HG03565 (cell line): ENCODE data around the gene UCN2.
A peak's percentile ranks its signal among the peaks of the same experiment; 100 is the strongest.
"Not testable (repeated sequence)": the region's sequence is repeated elsewhere in the genome, so short reads cannot be mapped to it uniquely, and the experiment has no call there.

Experiments used
- ATAC-seq: cut with Tn5 transposase; IDR thresholded peaks from one replicate; pipeline ENCODE4 v1.9.1; 2021; ENCODE audit warnings: mild to moderate bottlenecking, moderate library complexity; ENCODE audit not compliant: unreplicated experiment

Gene UCN2

DNA sequence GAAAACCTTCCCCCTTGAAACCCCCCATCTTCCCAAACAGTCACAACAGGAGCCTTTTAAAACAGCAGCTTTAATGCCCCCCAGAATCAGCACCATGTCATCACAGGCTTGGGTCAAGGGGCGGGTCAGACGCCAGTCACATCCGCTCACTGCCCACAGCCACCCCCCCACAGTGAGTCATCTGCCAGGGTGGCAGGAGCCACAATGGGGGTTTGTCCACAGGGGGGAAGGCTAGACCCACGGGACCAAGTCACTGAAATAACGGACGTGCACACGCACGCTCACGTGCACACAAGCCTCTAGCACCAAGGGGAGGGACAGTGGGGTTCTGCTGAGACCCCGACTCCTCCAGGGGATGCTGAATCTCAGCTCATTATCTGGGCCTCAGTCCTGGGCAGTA lies 441 bp upstream of the UCN2 start:
- no peak for ATAC-seq

DNA sequence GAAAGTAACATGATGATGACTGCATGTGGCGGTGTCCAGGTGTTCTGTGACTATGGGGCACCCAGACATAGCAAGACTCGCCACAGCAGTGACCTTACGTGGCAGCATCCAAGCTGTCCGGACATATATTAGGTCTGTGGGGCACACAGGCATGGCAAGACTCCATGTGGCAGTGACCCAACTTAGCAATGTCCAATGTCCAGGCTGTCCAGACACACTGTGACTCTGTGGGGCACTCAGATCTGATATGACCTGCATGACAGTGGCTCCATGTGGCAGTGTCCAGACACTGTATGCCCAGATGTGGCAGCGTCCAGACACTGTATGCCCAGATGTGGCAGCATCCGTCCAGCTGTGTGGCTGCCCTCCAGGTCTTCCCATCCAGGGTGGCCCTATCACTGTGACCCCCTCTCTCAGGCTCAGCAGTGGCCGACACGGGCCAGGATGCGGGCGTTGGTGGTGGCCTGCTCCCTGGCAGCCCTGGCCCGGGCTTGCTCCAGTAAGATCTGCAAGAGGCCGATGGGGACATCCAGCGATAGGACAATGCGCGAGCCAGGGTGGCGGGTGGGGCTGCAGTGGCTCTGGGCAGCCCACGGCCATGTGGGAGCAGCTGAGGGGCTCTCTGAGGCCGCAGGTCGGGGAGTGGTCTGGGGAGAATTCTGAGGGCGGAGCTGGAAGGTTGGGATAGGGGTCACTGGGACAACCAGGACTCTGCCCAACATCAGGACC lies 1.1 kb downstream of the UCN2 start:
- ATAC-seq: no peak

DNA sequence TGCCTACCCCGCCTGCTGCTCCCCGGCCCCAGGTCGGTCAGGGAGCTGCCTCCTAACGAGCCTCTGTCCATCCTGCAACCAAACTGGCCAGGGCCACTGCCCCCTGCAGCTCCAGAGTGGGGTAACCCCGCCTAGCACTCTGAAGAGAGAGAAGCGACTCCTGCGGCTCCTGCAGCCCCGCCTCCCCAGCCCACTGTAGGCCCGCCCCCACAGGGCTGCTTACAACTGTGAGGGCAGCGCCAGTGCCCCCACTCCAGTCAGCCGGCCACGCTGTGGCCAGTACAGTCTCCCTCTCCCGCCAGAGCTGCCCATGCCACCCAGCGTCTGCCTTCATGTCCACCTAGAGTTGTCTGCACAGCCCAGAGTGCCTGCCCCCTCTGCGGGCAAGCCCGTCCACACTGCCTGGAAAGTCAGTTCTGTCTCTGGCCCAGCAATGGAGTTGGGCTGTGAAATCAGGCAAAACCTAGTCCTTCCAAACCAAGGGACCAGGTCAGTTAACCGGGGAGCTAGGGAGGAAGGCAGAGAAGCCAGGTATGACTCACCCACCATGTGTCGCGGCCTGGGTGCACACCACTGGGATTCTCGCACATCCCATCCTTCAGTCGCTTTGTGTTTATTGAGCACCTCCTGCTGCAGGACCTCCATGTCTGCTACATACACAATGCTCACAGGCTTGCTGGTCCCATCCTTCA lies 2.4 kb downstream of the UCN2 start:
- ATAC-seq: no peak

DNA sequence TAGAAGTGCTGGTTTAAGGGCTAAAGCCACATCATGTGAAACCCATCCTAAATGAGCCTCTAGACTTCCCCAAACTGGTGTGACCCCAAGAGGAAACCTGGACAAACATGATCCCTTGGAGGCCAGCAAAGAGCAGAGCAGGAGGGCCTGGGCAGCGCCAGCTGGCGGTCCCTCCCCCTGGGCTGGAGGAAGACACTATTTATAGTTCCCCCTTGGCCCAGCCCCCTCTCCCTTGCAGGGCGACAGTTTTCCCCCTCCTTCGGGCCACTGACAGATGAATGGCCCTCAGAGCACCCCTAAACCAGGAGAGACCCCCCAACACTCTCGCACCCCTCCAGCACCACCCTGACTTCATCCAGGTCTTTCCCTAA lies 2.9 kb downstream of the UCN2 start:
- no peak for ATAC-seq

DNA sequence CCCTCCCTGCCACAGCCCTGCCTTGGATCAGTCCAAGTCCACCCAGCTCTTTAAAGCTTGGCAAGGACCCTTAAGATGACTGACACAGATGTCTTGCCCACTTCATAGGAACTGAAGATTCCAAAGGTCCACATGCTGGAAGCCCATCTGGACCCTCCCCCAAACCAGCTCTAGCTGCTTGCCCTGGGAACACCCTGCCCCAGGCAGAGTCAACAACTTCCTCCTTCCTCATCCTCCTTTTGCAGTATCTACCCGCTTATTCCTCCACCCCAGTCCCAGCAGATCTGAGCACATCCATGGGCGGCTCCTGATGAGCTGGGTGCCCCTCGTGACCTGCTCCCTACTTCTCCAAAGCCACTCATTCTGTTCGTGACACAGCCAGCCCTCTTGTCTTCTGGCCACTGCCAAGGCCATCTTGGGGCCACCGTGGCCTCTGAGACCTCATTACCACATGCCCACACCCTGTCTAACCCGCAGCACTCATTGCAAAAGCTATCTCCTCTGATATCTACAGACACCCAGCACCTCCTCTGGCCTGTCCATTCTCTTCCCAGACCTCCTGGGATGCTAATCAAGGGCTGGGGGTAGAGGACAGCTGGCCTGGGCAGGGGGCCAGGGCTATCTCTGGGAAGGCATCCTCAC lies 5.0 kb downstream of the UCN2 start:
- ATAC-seq: no peak

DNA sequence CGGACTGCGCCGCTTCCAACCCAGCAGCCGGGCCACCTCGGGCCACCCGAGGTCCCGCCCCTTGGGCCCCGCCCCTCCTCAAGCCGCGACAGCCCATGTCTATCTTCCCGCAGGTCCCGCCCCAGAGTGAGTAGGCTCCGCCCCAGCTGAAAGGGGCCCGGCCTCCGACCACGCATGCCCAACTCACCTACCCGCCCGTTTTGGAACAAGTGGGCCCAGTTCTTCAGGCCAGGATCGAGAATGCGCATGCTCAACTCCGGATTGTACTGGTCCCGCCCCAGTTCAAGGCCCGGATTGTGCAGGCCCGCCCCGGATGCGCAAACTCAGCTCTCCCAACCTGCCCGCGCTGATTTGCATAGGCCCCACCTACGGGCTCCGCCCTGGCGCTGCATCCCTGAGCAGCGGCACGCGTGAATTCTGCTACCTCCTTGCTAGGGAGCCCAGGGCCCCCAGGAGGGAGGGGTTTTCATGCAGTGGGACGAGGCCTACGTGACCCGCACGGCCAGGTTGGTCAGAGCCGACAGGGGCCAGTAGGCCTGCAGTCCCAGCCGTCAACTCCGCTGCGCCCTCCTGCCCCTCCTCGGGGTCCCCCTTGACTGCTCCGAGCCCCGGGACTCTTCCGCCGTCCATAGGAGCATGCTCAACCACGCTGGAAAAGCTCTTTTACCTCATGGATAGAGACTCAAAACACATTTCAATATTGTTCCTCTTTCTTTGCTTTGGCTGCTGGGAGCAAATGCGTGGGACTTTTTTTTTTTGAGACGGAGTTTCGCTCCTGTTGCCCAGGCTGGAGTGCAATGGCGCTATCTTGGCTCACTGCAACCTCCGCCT lies 6.6 kb downstream of the UCN2 start, which contains the start of gene PFKFB4:
Gene PFKFB4, minus strand, starts transcription at position 8 of the 831 bp plus-strand sequence. CDS start 26 bp downstream, outside the sequence.
- peak; percentile 83 for ATAC-seq

DNA sequence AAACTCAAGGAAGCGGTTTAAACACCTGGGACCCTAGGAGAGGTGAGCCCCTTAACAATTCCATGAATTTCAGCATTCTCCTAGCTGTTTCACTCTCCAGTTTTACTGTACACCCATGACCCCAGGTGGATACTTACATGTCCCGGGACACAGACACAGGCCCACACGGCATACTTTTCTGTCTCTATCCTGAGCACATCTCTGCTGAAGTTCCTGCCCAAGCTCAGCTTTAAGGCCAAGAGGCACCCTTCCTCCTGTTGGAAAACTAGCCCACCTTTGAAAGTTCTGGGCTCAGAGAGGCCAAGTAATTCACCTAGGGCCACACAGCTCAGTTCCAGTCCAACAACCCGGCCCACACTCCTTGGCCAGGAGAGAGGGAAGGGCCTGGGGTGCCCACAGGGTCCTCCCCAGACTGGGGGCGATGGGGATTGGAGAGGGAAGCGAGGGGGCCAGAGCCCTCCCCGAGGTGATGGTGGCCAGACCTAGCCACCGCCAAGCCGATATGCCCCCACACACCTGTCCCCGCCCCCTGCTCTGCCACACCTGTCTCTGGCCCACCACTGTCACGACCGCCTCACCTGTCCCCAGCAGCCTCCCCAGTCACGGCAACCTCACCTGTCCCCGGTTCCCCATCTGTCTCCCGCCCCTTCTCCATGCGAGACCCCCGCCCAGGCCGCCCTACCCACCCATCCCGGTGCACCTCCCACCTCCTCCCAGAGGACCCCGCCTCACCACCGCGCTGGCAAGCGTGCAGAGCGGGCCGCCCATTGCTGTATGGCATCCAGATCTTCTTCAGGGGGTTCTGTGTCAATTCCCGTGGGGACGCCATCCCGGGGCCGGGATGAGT lies 7.4 kb downstream of the UCN2 start:
- no peak for ATAC-seq

DNA sequence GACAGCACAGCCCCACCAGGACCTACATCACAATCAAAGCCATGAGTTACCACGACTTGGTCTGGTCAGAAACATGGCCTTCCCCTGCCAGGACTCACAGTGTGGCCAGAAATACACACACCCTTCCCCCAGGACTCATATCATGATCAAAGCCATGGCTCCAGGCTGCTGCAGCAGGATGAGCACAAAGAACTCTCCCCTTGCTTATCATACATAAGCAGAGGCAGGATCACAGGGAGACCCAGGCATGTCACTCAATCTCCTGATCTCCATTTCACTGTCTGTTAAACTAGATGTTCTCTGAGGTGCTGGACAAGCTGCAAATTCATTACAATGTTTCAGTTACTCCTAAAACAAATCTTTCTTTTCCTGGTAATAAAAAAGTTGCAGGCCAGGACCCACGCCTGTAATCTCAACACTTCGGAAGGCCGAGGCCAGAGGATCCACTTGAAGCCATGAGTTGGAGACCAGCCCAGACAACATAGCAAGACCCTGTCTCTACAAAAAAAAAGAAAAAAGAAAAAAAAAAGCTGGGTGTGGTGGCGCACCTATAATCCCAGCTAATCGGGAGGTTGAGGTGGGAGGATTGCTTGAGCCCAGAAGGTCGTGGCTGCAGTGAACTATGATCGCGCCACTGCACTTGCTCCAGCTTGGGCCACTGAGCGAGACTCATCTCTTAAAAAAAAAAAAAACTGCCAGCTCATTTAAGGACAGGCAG lies 8.2 kb downstream of the UCN2 start:
- ATAC-seq: no peak

DNA sequence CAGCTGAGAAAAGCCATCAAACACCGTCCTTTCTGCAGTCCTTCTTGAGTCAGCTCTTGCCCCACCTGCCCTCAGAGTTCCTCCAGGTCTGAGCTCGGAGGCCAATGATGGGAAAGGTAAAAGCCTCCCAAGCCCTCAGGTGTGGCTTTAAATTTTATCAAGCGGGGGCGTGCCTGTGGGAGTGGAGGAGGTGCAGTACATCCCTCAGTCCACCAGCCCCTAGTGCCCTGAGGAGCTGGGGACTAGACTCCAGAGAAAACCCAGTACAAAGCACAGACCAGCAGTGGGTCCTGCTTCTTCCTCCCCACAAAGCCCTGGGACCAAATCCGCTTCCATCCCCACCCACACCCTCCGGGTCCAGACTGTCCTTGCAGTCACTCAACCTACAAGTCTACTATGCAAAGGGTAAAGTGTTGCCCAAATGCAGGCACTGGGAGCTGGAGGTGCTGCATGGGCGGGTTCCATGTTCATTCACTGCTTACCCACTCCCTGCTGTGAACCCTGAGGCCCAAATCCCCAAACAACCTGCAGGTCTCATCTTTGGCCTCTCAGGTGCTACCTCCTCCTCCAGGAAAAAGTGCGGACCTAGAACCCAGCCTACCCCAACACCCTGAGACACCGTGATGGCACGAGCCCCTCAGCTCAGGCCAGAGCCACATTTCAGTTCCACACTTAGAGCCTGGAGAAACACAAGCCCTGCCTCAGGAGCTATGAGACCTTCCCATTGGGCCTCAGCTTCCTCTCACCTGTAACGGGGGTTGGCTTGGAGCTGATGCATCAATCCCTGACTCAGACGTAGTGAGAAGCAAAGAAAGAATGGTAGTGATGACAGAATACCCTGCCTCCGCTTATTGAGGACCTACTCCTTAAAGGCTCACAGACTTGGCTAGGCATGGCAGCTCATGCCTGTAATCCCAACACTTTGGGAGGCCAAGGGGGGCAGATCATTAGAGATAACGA lies 9.4 kb downstream of the UCN2 start:
- no peak for ATAC-seq

DNA sequence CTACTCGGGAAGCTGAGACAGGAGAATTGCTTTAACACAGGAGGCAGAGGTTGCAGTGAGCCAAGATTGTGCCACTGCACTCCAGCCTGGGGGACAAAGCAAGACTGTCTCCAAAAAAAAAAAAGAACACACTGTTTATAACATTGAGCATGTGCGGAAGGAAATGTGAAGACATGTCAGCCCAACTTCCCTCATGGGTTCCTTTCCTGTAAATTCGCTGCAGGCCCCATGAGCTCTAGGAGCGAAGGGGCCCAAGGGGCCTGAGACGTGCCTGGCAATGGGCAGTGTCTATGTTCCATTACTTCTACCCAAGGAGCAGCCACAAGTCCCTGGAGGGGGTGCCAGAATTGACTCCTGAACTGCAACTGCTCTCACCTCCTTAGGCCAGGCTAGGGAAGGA lies 10.2 kb downstream of the UCN2 start:
- ATAC-seq: no peak

DNA sequence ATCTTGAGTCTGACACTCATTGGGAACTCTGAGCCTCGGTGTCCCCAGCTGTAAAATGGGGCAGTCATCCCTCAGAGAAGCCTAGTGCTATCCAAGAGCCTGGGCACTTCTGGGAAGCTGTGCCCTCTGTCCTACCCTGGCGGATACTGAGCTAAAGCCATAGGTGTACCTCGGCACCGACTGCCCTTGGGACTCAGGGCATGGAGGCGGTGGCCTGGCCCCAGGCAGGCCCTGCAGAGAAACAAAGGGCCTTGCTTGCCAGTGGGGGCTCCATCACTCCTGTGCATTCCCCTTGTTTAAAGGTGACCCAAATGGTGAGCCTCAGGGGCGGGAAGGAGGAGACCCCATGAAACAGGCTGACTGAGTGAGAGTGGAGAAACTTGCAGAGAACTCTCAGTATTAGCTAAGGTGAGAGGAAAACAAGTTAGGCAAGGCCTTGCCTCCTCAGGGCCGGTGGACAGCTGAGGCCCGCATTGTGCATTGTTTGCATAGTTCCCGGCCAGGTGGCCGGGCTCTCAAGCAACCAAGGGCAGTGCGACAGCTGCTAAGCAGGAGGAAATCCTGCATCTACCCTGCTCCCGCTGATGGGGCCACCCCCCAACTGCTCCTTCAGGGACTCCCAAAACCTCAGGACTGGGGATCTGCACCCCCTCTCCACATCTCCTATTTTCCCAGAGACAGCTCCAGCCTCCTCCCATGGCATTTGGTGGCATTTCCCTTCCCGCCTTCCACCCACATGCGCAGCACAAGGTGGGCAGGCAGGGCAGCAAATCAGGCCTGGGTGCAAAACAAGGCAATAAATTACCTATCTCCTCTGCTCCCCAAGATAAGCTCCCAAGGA lies 11.2 kb downstream of the UCN2 start:
- no peak for ATAC-seq

DNA sequence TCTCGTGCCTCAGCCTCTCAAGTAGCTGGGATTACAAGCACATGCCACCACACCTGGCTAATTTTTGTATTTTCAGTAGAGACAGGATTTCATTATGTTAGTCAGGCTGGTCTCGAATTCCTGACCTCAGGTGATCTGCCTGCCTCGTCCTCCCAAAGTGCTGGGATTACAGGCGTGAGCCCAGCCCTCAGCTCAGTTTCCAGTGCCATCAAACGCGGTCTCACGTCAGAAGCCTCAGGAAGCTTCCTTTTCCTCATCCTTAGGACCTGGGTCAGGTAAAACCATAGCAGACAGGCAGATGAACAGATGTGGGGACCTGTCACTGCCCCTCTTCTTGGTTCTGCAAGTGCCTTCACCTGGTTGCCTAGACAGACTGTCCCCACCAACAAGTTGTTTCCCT lies 11.9 kb downstream of the UCN2 start:
- not testable (repeated sequence) for ATAC-seq

DNA sequence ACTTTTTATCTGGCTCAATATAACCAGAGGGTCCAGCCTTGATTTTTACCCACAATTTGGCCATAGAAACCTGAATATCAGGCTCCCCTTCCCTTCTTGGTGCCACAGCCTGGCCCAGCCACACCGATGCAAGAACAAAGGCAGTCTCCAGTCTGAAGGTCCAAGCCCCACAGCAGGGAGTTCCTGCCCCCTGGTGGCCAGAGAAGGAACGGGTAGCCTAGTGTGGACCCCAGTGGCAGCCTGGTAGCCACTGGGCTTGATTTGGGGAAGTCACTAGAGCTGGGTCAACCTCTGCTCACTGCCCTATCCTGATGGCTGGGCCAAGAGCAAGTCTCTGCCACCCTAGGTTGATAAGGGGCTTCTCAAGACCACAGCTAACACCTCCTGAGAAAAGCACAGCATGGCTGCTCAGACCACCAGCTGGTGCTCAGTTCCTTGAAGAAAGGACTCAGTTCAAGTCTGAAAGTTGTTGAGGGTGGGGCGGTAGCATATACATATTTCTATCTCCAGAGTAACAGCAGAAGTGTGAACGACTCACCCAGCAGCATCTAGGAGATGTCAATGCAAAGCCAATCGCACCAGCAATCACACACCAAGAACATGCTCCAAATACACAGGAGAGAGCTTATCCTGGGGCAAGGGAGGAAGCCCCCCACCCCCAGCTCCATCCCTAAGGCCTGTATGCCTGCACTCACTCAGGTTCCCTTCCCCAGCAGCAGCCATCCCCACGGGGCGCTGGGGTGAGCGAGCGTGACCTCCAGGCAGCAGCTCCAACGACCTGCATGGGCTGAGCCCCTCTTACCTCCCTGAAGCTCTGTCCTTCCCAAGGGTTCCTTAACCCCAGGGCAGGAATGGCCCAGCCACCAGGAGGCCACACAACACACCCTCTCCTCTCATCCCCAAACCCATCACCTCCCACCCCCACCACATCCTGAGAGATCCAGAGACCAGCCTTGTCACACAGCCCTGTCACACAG lies 14.6 kb downstream of the UCN2 start:
- ATAC-seq: no peak

DNA sequence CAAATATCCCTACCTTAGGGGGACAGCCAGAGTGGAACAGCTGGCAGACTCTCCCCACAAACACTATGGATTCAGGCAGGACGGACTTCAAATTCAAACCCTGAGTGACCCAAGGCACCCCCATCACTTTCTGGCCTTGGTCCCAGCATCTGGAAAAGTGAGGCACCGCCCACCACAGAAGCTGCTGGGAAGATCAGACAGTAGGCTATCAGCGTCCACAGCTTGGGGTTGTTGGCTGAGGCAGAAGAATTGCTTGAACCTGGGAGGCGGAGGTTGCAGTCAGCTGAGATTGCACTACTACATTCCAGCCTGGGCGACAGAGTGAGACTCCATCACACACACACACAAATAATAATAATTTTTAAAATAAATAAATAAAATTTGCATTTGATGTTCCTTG lies 15.5 kb downstream of the UCN2 start:
- ATAC-seq: no peak

DNA sequence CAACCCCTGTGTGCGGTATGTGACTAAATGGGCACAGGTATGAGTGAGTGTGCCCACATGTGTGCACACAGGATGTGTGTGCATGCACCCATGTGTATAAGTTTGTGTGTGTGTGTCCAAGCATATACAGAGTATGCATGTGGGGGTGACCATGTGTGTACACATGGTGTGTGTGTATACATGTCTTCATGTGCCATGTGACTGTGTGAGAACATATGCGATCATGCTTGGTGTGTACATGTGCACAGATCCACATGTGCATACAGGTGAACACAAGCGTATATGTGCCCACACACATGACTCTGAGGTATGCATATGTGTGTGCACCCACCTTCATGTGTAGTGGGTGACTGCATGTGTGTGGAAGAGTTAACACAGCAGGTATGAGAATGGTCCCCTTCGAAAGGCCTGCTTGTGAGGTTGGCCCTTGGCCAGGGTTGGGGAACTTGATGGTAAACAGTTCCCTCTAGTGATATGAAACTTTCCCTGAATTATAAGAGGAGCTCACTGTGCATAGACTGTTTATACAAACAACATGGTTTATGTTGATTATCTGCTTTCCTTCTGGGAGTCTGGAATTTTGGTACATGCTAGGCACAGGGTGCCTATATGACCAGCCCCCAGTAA lies 17.3 kb downstream of the UCN2 start:
- no peak for ATAC-seq

DNA sequence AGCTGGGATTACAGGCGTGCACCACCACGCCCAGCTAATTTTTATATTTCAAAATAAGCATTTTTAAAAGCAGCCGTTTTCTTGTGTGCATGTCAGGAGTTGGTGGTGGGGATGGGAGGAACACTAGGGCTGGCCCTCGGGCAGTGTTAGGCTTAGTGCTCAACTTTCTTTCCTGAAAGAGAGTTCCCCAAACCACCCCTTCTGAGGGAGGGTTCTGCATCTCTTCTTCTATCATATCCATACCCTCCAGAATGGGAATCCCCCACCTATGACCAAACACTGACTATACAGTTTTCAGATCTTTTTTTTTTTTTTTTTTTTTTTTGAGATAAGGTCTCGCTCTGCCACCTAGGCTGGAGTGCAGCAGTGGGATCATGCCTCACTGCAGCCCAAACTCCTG lies 19.4 kb downstream of the UCN2 start:
- ATAC-seq: no peak
